AG20443 (cell line): ENCODE results near the gene CCDC85A.

Experiments
- DNase-seq: peaks from one replicate; pipeline ENCODE4 v3.0.0; 2012; ENCODE audit warnings: low spot score, mixed read lengths

CCDC85A gene

GRCh38 chr2:56309626-56310170, 125.9 kb downstream of the CCDC85A start:
- no peak for DNase-seq

- DNase-seq, result no peak
Observed at GRCh38 chr2:56313500-56313921, 129.7 kb downstream of the CCDC85A start.

DNA sequence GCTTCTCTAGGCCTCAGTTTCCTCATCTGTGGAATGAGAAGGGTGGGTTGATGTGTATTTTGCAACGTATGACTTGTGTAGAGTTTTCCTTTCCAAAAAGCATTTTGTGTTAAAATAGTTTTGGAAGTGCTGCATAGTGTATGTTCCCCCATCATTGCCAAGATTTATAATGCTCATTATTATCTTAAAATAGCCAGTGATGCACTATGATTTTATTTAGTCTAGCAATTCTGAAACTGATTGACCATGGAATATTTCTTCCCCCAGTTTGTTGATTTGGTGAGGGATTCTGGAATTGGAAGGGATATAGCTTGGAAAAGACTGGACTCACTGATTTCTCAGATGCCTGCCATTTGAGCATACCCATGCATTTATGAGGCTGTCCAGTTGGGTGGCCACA, 130.6 kb downstream of the CCDC85A start:
- no peak for DNase-seq

- no peak for DNase-seq
Observed at GRCh38 chr2:56314796-56315195, 131.0 kb downstream of the CCDC85A start.

DNA sequence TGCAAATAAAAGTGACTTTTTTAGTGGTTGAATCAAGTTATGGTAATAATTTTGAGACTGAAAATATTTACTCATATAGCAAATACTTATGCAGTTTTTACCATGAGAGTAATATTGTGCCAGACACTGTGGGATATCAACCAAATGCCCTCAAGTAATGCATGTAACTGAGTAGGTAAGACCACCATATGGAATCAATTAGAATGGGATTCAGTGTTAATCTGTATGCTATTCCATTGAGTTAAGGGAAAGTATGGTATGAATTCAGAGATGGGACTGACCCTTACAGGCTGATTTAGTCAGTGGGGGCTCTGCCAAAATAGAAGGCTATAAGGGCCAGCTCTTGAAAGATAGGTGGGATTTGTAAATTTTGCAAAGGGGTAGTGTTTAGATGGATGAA, 131.6 kb downstream of the CCDC85A start:
- no peak for DNase-seq

GRCh38 chr2:56316011-56316410, 132.2 kb downstream of the CCDC85A start:
- DNase-seq, result no peak

DNA sequence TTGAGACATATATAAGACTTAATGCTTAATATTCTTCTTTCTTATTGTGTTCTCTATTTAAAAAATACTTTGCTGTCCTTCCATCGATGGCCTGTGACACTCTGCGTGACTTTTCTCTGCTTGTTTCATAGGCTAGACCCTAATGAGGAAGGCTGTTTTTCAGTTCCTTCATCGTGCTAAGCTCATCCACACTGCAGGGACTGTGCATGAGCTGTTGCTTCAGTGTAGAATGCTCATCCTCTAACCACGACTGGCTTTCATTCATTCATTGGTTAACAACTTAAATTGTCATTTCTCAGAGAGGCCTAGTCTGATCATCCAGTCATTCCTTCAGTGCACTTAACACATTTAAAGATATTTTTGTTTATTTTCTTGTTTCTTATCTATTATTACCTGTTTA, 134.4 kb downstream of the CCDC85A start:
- DNase-seq, result no peak

DNA sequence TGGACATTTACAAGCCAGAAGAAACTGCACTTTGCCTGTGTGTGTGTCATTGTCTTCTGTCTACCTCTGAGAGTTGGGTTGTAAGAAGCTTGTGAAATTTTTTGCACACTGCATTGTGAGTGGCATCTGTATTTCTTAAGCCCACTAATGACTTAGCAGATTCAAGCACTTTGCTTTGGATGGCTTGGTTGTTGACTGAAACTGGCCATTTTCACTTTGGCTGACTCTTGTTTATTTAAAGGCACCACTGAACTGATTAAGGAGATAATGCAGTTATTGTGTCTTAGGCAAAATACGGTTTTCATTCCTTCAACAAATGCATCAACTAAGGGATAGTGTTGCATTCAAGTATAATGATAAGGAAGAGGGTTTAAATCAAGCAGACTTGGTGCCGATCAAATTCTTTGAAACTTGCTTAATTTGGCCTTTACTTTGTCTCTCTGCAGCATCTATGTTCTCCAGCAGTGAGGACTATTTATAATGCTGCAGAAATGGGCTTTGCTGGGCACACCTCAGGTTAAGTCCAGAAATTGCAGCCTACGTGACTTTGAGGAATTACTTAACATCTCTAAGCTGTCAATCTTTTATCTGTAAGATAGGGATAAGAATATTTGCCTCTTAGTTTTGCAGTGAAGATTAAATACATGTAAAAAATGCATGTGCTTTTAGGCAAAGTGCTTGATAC, 142.0 kb downstream of the CCDC85A start:
- DNase-seq, result no peak

DNA sequence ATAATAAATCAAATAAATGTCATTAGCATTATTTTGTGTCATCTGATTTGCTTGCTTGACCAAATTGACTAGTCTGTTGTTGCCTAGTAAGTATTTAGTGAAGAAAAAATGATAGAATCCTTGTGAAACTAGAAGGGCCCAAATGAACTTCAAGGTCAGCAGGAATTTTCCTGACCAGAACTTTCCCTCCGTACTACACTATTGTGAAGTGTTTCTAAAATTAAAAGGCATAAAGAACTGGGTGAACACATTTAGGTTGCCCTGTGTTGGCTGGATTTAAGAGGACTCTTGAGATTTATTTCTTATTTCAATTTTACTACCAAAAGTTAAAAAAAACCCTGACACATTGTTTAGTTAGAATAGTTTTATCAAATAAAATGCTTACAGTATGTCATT, 142.6 kb downstream of the CCDC85A start:
- DNase-seq, result no peak

DNA sequence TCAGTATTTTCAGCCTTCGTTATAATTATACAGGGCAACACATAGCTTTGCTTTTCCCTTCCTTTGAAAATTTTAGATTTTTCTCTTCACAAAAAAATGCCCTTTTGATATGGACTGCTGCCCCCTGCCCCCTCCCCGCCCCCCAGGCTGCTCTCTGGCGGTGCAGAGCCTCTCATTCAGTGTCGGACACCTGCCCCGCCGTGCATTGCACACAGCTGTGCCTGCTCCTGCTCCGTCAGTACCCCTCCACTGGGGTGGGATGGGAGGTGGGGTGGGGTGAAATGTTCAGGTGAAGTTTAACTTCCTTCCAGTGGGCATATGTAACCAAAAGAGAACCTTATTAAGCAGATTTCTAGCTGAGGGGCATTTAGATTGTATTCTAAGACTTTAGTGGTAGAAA, 148.0 kb downstream of the CCDC85A start:
- no peak for DNase-seq

GRCh38 chr2:56333812-56334485, 150.2 kb downstream of the CCDC85A start:
- DNase-seq, result no peak

DNA sequence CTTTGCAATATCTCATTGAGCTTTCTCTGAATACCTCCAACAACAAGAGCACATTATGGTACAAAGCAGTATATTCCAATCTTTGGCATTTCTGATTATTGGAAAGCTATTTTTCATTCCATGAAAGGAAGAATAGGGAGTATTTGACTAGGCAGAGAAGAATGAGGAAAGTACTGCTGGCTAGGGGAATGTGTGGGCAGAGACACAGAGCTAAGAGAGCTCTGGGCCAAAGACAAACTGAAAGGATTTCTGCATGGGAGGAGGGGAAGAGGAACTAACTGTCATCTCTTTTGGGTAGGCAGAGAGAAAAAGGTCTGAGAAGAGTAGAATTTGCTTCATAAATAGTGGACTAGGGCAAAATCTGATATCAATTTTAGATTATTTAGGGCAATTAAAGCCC, 150.8 kb downstream of the CCDC85A start:
- DNase-seq, result peak; percentile 55

DNA sequence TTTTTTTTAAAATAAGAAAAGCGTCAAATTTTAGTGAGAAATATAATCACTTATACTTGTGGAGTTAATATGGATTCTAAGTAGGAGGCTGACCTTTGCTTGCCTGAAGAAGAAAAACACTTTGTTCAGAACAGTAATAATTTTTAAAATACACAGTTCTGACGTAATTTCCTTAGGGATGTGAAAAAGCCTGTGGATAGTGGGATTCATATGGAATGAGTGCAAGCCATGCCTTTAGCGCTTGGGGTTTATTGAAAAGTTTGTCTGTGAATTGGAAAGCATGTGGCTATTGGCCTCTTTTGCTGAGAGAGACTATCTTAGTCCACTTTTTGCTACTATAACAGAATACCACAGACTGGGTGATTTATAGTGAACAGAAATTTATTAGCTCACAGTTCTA, 151.3 kb downstream of the CCDC85A start:
- no peak for DNase-seq

DNA sequence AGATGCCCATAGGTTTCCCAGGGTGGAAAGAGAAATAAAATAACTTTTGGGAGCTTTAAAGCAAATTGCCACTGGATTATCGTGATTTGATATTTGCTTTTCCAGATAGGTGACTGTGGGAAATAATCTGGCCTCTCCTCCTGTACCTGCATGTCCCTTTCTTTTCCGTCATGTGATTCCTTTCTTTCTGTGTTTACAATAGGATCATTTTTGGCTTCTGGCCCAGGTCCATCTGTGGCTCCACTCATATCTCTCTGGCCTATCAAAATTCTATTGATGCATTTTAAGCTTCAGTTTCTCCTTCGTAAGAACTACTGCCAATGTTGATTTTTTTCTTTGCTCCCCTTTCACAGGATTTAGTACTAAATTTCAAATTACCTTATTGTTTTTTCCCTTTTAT, 153.6 kb downstream of the CCDC85A start:
- DNase-seq, result no peak

GRCh38 chr2:56338232-56338631, 154.4 kb downstream of the CCDC85A start:
- DNase-seq, result no peak

DNA sequence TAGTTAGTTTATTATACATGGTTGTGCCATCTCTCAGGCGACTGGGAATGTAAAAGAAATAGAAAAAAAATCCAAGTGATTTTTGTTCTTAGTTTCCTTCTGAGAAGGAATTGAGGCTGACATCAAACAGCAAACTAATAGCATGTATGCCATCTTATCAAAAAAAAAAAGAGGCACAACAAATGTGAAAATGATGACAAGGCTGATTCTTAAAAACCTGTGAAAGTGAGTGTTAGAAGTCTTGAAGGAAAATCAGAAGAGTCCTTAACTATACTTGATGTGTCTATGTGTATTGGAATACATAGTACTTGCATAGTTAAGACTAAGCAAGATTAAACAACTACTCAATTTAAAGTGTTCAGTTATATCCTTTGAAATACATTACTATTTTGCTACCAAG, 161.0 kb downstream of the CCDC85A start:
- no peak for DNase-seq

GRCh38 chr2:56347881-56348280, 164.1 kb downstream of the CCDC85A start:
- DNase-seq, result no peak

DNA sequence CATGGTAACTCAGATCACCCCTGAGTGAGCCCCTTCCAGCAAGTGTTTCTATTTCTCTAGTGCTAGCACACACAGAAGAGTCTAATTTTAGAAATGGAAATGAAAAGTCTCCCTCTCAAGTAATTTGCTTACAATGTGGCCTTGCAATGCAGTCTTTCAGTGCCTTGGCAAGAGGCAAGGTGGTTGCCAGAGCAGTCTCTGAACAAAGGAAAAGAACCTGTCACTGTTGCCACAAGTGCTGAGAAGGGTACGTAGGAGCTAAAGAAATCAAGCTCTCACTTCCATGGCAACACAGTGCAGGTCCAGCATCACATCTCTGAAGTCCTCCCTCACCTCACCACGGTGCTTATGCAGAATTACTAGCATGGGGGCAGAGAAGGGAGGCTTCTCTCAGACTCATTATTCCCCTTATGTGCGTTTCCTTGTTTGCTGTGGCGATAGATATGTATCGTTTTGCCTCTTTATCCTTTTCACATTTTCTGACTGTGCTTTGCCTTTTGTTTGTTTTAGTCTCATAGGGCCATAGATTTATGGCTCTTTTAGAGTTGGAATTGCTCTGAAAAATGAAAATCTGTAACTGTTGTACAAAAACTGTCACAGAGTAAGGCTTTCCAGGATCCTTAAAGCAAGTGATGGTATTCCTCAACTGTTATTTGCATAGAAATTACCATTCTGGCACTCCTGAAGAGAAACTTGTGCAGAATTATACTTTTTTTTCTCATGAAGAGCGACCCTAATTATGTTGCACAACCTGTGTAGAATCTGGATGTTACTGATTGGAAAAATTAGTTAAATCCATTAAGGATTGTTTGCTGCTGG, 164.8 kb downstream of the CCDC85A start:
- DNase-seq, result no peak

DNA sequence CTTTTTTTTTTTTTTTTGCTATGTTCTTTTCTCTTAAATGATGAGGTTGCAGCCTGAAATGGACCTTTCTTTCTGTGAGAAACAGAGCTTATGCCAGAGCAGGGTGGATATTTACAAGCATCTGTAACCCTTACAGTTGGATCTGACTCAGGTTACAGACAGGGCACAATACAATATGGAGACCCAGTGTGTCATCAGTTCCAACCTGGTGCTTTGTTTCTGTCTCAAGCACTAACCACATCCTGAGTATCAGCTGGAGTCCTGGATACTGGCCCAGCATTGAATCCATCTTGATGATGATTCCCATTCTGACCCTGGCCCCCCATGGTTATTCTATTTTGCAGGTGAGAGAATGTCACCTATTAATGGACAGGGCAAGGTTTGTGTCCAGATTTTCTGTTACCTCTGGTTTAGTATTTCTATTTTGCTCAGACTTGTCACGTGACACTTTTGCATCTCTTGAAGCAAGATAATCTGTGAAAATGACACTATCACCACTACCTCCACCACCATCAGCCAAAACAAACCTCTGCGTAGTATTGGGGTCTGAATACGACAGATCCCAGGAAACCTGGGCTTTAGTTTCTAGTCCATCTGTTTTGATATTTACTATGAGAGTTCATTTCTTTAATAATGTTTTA, 174.0 kb downstream of the CCDC85A start:
- DNase-seq, result no peak

- DNase-seq, result no peak
Observed at GRCh38 chr2:56361844-56362243, 178.1 kb downstream of the CCDC85A start.

- DNase-seq, result no peak
Observed at GRCh38 chr2:56364902-56365301, 181.1 kb downstream of the CCDC85A start.

DNA sequence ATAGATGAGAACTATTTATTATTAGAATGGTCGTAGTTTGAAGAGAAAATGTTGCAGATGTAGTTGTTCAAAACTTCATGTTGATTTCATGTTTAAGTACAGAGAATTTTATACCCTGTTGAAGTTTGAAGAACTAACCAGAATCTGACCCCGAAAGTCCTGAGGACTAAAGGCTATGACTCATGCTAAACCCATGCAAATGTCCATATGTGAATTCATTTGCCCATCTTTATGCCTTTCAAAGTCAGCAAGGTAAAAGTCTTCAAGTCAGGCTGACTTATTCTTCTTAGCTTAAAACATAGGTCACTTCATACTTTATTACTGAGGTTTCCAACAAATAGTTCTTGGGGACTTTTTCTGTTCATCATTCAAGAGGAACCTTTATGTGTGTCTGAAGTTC, 185.5 kb downstream of the CCDC85A start:
- no peak for DNase-seq
